Measurements from ENCODE around the gene NUDCD3.

Gene NUDCD3

DNA sequence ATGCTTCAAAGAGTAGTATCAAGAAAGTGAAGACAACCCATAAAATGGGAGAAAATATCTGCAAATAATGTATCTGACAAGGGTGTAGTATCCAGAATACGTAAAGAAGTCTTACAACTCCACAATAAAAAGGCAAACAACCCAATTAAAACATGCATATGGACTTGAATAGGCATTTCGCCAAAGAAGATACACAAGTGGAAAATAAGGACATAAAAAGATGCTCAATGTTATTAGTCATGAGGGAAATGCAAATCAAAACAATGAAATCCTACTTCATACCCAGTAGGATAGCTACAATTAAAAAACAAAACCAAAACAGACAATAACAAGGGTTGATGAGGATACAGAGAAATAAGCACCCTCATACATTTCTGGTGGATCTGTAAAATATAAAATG is 79.2 kb downstream of the NUDCD3 start:
- no peak overlapping the region for H3K27ac ChIP-seq
- DNase-seq (ENCODE audit: low read depth, low spot score): no peak

DNA sequence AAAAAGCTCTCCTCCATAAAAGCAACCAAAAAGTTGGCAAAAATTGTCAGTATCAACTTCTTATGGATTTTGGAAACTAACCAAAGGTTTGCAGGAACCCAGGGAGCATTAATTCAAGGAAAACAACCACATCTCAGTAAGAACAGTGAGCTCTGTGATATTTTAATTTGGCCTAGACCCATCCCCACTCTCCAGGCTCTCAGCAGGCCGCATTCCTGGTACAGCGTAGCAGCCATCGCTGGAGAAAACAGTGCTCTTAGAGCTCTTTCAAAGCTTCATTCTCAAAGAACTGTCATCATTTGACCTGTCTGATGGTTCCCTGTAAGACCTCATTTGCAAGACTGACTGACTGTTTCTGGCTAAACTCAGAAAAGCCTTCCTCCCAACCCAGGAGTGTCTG is 81.9 kb downstream of the NUDCD3 start:
- no peak for DNase-seq (ENCODE audit: low read depth, low spot score)

DNA sequence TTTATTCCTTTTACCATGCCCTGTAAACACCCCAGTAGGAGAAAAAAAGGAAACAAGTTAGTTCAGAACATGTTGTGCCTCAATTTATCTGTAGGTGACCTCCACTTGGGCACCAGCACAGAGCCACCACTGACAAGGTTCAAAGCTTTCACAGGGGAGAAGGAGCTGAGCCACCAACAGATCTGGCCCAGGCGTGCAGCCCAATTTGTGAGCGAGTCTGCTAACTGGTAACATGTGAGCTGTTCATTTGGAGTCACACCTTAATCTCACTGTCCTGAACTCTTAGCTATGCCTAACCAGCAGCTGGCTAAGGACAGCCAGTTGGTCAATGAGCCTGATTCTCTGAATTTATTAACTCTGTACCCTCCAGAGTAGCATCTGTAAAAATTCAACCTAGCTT is 86.7 kb downstream of the NUDCD3 start:
- no peak overlapping the region for H3K27ac ChIP-seq
- DNase-seq (ENCODE audit: low read depth, low spot score): no peak

More for the DNA sequence above, 81.9 kb downstream of the NUDCD3 start:
- no peak overlapping the region for H3K27ac ChIP-seq

DNA sequence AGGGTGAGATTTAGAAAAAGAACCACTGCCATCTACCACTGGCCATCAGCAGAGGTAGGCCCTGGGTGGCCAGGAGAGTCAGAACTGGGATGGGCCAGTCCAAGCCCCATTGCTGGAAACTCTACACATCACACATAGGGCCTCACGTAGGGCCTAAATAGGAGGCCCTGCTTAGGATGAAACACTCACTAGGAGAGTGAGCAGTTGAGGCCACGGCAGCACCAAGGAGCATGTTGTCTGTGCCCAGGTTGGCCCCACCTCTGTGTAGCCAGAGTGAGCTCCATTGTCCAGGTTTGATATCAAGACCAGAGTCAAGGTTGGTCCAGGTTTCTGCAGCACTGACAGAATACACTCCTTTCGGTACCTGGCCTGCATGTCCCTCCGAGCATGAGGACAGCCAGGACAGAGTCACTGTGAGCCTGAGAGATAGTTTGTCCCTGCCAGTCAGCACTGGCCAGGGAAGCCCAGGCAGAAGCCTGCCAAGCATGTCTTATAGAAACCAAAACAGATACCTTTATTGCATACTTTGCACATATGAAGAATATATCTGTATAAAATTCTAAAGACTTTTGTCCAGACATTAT is 87.2 kb downstream of the NUDCD3 start:
- no peak for DNase-seq (ENCODE audit: low read depth, low spot score)
- H3K27ac ChIP-seq: no peak overlapping the region

DNA sequence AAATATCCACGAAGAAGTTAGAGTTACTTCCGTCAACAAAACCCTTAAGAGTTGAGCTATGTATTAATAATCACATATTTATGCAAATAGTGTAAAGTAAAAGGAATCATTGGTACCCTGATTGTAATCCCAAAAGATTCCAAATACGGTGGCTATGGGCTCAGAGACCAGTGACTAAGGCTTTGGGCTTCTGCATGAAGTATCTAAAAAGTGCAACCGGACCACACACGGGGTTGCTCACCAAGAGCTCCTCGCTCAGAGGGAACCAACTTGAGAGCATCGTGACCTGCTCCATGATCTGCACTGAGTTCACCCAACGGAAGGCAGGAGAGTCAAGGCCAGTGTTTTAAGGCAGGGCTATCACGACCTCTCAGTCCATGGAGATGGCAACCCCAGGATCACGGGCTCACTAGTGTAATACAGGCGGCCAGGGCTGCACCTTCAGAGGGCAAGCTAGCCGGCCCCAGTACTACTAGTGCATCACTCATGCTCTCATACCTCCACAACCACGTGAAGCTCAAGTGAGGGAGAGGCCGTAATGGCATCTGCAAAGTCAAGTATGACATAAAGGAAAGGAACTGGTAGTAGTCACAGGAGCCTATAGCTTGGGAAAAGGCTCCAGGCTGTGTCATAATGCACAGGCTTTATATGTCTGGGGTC is 87.9 kb downstream of the NUDCD3 start:
- no peak overlapping the region for H3K27ac ChIP-seq
- DNase-seq (ENCODE audit: low read depth, low spot score): no peak

DNA sequence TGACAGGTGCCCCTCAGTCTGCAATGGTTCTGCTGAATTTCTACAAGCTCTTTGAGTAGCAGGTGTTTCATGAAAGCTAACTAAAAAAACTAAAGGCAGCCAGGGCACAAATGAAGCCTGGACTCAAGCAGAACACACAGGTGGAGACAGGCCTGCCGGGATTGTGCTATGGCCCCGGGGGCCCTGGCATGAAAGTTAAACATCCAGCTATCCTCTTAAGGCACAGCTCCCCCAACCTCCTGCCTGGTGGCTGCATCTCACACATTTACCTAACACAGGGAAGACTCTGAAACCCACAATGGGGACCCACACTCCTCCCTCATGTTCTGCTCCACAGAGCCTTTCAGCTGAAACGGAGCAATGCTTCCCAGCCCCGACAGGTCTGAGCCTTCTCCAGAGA is 88.8 kb downstream of the NUDCD3 start:
- H3K27ac ChIP-seq: no peak overlapping the region
- no peak for DNase-seq (ENCODE audit: low read depth, low spot score)

DNA sequence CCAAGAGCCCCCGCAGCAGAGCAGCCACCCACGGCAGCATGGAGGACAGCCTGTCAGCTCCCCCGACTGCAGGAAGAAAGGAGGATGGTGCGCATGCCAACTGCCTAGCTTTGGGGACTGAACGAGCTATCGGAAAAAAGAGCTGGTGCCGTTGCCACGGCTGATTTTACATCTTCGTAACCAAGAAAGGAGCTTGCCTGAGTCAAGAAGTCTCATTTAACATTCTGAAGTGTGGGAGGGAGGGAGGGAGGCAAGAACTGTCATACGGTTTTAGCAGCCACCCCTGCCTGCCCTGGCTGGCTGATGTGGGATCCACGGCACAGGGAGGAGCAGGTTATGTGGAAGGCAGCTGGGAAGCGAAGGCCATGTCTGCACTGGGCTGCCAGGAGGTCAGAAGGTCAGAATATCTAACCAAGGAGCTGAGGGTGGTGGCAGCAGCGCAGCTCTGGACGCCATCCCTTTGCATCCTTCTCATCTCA is 90.4 kb downstream of the NUDCD3 start:
- no peak overlapping the region for H3K27ac ChIP-seq

DNA sequence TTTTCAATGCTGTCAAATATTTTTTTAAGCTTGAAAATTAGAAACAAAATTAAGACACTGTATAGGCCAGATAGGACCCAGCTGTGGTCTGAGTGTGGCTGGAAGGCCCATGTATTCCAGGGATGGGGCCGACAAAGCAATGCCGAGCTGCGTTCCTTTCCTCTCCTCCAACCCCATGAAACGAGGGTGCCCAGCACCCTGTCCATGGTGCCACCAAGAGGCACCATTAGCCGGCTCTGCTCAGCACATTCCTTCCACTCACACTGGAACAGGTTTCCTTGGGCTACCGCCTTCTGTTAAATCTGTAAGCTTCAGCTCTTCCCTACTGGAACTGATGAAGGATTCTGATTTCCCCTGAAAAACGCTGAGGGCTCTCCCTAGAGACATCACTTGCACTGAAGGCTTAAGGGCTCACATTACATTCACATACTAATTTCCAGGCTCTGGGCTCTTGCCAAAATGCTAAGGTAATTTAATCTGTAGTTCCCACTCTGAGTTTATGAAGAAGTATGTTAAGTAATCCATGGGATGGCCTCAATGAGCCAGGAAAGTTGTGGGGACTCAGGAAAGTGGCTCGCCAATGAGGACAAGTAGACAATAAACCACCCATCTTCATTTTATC is 91.4 kb downstream of the NUDCD3 start:
- DNase-seq (ENCODE audit: low read depth, low spot score): no peak

More for the DNA sequence above, 90.4 kb downstream of the NUDCD3 start:
- DNase-seq (ENCODE audit: low read depth, low spot score): no peak

DNA sequence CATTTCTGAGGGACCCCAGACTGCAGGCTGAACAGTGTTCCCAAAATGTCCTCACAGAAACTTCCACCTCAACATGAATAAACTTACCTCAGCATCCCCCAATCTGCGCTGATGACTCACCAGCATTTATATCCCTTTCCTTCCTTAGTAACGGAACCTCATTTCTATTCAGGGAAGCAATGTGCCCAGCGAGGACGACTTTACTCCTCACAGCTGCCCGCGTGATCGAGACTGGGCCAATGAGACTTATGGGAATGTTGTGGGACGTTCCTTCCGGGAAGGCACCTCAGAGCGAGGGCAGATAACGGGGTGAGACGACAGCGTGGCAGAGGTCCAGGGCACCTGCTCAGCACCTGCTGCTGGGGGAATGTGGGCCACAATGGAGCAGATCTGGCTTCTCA is 91.9 kb downstream of the NUDCD3 start:
- no peak for DNase-seq (ENCODE audit: low read depth, low spot score)
- H3K27ac ChIP-seq: no peak overlapping the region

More for the DNA sequence above, 91.4 kb downstream of the NUDCD3 start:
- H3K27ac ChIP-seq: no peak overlapping the region

DNA sequence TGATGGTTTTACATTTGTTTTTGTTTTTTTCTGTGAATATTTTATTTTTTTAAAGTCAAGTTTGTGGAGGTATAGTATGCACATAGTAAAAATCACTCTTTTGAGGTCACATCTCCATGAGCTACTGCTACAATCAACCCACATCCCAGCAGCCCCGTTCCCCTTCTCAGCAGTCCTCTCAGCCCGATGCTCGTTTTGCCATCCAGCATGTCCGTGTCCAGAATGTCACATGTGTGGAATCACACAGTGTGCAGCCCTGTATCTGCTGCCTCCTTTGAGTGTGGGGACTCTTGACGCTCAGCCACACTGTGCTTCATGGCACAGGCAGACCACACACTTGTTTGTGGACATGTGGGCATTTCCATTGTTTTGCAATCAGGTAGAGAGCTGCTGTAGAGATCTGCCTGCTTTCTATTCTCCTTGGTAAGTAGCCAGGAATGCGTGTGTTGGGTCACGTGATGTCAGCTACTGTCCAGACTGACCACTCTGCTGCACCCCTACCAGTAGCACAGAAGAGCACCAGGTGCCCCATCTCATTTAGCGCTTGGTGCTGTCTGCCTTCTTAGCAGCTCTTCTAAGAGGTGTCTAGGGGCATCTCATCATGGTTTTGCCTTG is 93.4 kb downstream of the NUDCD3 start:
- no peak for DNase-seq (ENCODE audit: low read depth, low spot score)

DNA sequence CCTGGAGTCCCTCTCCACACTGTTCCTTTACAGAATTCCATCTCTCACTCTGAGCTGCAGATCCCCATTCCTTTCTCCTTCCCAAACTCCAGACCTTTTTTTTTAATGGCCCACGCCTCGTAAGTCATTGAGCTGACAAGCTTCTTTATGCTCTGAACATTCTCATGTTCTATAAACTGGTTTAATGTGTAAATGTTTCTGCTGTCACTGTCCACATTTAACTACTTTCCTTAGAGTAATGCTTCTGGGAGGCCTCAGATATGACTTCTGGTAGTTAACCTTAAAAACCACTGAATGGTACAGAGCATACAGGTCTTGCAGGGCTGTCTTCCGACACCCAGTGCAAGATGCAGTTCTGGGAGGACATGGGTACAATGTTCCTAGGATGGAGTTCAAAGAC is 94.0 kb downstream of the NUDCD3 start:
- H3K27ac ChIP-seq: no peak overlapping the region
- DNase-seq (ENCODE audit: low read depth, low spot score): no peak

More for the DNA sequence above, 93.4 kb downstream of the NUDCD3 start:
- H3K27ac ChIP-seq: no peak overlapping the region

DNA sequence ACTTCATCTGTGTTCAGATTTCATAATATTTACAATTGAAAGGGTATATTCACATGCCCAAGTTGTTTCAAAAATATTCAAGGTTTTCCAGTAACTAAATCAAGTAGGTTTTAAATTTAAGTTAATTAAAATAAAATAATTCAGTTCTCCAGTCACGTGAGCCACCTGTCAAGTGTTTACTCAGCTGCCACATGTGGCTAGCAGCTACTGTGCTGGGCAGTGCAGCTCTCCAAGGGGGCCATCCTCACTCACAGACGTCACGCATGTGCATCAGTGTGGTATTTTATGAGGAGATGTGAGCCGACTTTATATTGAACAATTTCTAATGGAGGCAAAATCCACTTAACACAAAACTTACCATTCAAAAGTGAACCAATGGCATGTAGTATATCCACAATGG is 95.4 kb downstream of the NUDCD3 start:
- no peak overlapping the region for H3K27ac ChIP-seq
- no peak for DNase-seq (ENCODE audit: low read depth, low spot score)

DNA sequence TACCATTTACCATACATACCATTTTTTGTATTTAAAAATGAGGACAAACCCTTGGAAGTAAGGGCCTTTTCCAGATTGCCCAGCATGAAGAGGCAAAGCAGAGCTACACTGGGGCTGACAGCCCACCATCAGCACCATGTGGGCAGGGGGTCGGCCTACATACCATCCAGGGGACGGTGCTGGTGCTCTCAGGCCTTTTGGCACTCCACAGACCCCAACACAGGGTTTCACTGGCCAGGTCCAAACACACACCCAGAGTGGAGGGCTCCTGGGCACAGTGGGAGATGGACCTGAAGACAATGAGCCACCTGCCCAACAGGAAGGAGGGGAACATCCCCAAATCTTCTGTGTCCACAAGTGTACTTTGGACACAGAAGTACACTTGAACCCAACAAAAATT is 95.8 kb downstream of the NUDCD3 start:
- DNase-seq (ENCODE audit: low read depth, low spot score): no peak
- H3K27ac ChIP-seq: no peak overlapping the region

DNA sequence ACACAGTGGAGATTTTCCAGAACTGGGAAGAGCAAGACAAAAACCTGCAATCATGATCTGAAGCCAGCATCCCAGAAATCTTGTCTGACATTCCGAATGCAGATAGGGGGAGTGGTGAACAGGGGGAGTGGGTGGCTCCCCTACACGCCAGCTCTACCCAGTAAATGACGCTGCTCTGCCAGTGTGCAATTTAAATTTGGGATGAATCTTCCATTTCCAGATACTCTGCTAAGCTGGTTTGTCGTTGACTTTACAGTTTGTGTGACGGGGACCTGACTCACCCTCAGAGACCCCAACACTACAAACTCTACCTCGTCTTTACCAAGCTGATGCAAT is 96.4 kb downstream of the NUDCD3 start:
- no peak for DNase-seq (ENCODE audit: low read depth, low spot score)
- no peak overlapping the region for H3K27ac ChIP-seq

DNA sequence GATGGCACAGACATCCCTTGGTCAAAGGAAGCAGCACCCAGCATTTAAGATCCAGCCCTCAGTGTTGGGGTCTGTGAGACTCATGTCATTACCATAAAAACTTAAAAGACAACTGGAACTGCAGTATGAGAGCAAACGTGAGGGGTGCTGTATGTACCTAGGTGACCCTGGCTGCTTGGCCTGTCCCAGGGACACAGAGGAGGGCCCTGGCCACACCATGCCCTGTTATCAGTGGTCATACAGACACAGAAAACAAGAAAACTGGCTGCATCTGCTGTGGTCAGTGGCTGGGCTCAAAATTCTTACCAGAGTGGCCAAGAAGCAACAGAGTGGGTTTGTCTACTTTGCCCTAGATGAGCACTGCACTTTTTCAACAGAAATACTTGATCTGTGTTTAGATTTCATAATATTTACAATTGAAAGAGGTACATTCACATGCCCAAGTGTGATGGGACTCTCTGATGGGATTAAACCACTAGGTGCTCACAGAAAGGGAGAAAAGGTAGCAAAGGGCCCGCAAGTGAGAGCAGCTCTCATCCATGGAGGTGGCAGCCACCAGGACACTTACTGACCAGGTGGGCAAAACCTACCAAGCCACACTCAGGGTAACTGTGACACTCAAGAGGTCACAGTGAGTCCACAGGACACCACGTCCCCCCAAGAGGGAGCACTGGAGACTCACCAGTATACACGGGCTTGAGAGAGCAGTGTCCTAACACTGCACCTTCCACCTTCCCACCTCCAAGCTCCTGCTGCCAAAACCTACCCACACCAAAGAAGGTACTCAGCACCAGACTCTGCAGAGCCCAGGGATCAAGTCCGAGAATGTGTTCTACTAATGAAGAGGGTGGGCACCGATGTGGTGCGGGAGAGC is 97.0 kb downstream of the NUDCD3 start:
- no peak for DNase-seq (ENCODE audit: low read depth, low spot score)
- no peak overlapping the region for H3K27ac ChIP-seq

DNA sequence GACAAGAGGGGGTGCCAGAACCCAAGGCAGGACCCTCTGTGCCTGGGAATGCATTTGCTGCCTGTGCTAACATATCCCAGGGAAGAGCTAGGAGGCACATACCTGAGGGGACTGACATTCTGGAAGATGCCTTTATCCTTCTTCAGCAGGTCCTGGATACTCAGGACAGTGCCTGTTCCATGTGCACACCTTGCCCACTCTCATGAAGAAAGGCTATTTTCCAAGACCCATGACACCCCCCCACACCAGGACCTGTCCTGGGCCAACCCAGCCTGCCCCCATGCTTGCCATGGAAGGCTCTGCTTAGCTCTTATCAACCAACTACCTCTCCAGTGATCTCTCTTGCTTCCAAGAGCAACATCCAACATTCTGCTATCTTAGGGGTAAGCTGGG is 97.8 kb downstream of the NUDCD3 start:
- no peak for DNase-seq (ENCODE audit: low read depth, low spot score)
- H3K27ac ChIP-seq: no peak overlapping the region

DNA sequence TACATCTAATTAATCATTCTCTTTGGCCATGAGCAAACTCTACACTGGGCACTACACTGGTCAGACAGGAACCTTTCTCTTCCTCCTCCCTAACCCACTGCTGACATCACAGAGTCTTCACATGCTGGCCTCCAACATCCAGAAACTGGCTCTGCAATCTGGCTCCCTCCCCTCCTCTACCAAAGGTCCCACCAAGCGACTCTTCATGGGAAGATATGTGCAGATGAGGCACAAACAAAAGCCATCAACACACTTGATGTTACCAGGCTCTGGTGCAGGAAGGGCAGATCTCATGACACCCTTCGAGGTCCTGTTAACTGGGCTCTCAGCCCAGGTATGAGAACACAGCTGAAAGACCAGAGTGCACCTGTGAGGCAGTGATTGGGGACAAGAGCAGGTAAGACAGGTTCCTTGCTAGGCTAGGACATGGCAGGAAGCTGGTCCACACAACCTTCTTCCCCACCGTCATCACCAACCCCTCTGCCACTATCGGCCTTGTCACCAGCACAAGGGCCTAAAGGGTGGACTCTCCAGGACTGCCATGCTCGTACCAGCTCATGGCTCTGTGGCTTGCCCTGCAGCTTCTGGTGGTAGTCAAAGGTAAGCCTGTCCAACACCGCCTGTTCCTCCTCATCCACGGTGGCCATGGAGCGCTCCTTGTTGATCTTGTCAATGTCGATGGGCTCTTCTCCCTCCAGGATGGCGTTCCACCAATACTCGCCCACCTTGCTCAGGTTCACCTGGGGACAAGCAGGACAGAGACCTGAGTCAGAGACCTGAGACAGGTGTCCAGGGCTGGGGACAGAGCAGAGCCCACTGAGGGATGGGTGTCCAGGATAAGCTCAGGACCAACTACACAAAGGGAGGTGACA is 98.5 kb downstream of the NUDCD3 start:
- no peak for DNase-seq (ENCODE audit: low read depth, low spot score)

DNA sequence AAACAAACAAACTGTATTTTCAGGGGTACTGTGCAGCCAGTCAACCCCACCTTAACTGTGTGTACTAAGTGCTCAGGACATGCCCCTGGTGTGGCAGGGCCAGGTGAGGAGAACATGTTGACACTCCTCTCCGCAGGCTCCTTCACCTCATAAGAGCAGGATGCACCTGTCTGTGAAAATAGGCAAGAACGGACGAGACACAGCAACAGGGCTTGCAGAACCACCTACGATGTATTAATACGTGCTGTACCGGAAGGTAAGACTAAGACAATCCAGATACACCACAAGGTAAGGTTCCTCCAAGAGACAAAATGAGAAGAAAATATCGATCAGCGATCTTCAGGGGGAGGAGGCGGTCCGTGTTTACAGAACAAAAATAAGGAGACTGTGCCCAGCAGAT is 99.3 kb downstream of the NUDCD3 start:
- no peak for DNase-seq (ENCODE audit: low read depth, low spot score)
- no peak overlapping the region for H3K27ac ChIP-seq

More for the DNA sequence above, 98.5 kb downstream of the NUDCD3 start:
- no peak overlapping the region for H3K27ac ChIP-seq

DNA sequence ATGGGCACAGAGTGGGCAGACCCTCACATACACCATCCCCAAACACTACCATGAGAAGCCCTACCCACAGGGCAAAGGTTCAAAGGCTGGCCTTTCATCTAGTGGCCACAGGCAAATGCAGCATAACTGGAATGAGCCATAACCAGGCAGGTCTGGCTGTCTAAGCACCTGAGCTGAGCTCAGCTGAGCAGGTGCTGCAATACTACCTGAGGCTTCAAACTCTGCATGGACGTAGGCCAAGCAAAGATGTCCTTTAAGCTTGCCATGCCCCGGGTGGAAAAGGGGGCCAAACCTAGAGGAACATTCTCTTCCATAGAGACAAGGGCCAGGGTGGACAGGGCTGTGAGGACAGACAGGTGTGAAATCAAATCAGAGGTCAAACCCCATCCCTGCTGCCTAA is 99.8 kb downstream of the NUDCD3 start:
- no peak overlapping the region for H3K27ac ChIP-seq
- no peak for DNase-seq (ENCODE audit: low read depth, low spot score)
